ENCODE measurements around the gene NLGN1. TPM values are rescaled to one million over a fixed set of nuclear protein-coding genes. Genes with fewer than 3 reads are reported as not detected.

The NLGN1 gene
- total RNA-seq, 2 donors from 2014 or later, result 0.36 to 11.7 TPM

DNA sequence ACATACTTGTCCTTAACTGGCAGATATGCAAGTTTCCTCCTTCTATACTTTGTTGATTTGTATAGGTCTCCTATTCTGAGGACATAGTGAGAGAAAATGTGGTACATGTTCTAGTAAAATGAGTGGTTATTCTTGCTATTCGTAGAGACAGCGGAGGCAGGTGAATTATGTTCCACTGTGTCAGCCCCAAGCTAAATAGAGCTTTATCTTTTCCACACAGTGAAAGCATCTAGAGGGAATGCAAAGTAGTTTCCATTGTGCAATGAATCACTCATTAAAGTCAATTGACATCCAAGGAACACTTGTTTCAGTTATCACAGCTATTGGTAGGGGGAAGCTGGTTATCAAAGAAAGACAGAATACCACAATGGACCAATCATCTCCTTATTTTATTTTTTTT lies 262.4 kb downstream of the NLGN1 start:
- 57% methylated on average over 2 of the region's 2 CpGs for WGBS

DNA sequence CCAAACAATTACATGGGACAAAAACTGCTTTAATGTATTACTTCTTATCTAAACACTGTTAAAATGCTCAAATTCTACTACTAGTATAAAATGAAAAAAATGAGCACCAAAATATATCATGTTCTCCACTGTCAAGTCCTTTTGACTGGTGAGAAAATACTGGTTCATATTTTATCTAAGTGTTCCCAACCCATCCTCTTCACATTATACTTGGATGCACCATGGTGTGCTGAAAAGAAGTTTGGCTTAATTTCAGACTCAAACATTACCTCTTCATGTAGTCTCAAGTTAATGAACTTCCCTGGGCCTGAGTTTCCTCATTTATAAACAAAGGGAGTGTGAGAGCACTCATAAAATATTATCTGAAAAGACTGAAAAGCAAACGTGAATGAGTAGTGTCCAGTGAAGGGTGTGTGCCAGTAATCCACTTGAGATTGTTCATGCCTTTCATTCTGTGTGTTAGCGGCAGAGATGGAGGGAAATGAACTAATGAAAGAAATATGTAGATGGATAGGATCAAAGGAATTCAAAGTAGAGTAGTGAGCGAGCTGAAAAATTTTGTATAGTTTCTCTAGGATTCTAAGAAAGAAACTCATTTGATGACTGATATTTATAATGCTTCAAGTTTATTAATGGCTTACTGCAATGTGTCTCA lies 263.2 kb downstream of the NLGN1 start:
- Histone ChIP-seq H3K9me3 (no peaks in the 10 kb centered on the region), H3K36me3 (no peaks in the 10 kb centered on the region), H3K27me3 (replicated peaks; ENCODE audit: insufficient read depth) (no peaks in the 10 kb centered on the region), H3K27ac (no peak overlapping the region), H3K4me3 (no peak overlapping the region), H3K4me1 (replicated peaks) (no peaks in the 10 kb centered on the region)
- no peak for DNase-seq (ENCODE audit: low spot score)
- intact Hi-C loops (cut with DNase I), result no loop called here
- TF ChIP-seq, protein P1, sequence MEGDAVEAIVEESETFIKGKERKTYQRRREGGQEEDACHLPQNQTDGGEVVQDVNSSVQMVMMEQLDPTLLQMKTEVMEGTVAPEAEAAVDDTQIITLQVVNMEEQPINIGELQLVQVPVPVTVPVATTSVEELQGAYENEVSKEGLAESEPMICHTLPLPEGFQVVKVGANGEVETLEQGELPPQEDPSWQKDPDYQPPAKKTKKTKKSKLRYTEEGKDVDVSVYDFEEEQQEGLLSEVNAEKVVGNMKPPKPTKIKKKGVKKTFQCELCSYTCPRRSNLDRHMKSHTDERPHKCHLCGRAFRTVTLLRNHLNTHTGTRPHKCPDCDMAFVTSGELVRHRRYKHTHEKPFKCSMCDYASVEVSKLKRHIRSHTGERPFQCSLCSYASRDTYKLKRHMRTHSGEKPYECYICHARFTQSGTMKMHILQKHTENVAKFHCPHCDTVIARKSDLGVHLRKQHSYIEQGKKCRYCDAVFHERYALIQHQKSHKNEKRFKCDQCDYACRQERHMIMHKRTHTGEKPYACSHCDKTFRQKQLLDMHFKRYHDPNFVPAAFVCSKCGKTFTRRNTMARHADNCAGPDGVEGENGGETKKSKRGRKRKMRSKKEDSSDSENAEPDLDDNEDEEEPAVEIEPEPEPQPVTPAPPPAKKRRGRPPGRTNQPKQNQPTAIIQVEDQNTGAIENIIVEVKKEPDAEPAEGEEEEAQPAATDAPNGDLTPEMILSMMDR (IDR thresholded peaks at IDR 0.05), result no peak
- TF ChIP-seq POLR2A (IDR thresholded peaks at IDR 0.05) (no peak), POLR2AphosphoS5 (IDR thresholded peaks at IDR 0.05) (no peak)
- WGBS, result 55% methylated on average over 3 of the region's 3 CpGs

More for the DNA sequence above, 262.4 kb downstream of the NLGN1 start:
- Histone ChIP-seq H3K4me3 (no peak overlapping the region), H3K27me3 (replicated peaks; ENCODE audit: insufficient read depth) (no peaks in the 10 kb centered on the region), H3K9me3 (no peaks in the 10 kb centered on the region), H3K4me1 (replicated peaks) (no peaks in the 10 kb centered on the region), H3K27ac (no peak overlapping the region), H3K36me3 (no peaks in the 10 kb centered on the region)
- DNase-seq (ENCODE audit: low spot score), result no peak
- intact Hi-C loops (cut with DNase I), result no loop called here
- TF ChIP-seq POLR2AphosphoS5 (IDR thresholded peaks at IDR 0.05), result no peak
- no peak for TF ChIP-seq POLR2A (IDR thresholded peaks at IDR 0.05)
- TF ChIP-seq, protein P1 (IDR thresholded peaks at IDR 0.05), result no peak

DNA sequence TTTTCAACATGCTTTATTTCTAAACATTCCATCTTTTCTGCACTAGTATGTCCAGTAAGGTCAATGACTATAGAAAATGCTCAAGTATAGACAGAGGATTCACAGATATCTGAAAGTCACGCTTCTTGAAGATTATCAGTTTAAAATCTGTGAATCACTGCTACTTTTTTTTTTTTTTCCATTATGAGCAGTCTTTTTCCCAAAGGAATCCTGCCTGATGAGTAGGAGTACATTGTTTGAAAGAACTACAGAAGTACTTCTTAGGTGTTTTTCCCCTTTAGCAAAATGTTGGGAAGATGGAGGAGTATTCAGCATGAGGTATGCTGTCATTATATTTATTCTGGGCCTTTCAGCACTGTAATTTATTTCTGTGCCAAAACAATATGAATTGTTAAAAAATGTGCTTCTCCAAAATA lies 266.2 kb downstream of the NLGN1 start:
- H3K4me1 ChIP-seq (replicated peaks), result no peaks in the 10 kb centered on the region
- no peak overlapping the region for H3K27ac ChIP-seq
- no peaks in the 10 kb centered on the region for H3K27me3 ChIP-seq (replicated peaks; ENCODE audit: insufficient read depth)
- no peaks in the 10 kb centered on the region for H3K9me3 ChIP-seq
- no peak for DNase-seq (ENCODE audit: low spot score)
- no peaks in the 10 kb centered on the region for H3K36me3 ChIP-seq
- intact Hi-C loops (cut with DNase I), result no loop called here
- TF ChIP-seq, protein P1 (IDR thresholded peaks at IDR 0.05), result no peak
- TF ChIP-seq POLR2A (IDR thresholded peaks at IDR 0.05) (no peak), POLR2AphosphoS5 (IDR thresholded peaks at IDR 0.05) (no peak)
- no peak overlapping the region for H3K4me3 ChIP-seq
- WGBS, result 48% methylated on average over 1 of the region's 1 CpG

DNA sequence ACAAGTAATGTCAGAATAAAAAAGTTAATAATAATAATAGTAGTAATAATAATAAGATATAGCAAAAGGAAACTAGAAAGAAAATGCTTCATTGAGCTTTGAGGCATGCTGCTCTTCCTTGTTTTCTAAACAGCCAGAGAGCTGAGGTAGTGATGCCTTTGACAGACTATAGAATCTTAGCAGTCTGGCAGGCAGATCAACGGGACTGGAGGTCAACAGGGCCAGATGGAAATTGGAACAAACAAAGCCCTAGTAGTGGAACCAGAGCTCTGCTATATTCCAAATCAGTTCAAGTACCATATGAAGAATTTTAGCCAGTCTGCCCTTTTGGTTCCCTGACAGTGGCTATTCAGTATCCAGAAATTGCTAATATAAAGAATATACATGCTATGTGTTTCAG lies 278.6 kb downstream of the NLGN1 start:
- H3K4me3 ChIP-seq, result no peak overlapping the region
- H3K9me3 ChIP-seq, result no peaks in the 10 kb centered on the region
- TF ChIP-seq, protein P1 (IDR thresholded peaks at IDR 0.05), result no peak
- TF ChIP-seq POLR2AphosphoS5 (IDR thresholded peaks at IDR 0.05) (no peak), POLR2A (IDR thresholded peaks at IDR 0.05) (no peak)
- no peaks in the 10 kb centered on the region for H3K27me3 ChIP-seq (replicated peaks; ENCODE audit: insufficient read depth)
- intact Hi-C loops (cut with DNase I), result no loop called here
- 86% methylated on average over 1 of the region's 1 CpG for WGBS
- no peaks in the 10 kb centered on the region for H3K36me3 ChIP-seq
- no peak overlapping the region for H3K27ac ChIP-seq
- H3K4me1 ChIP-seq (replicated peaks), result no peaks in the 10 kb centered on the region
- DNase-seq (ENCODE audit: low spot score), result no peak

DNA sequence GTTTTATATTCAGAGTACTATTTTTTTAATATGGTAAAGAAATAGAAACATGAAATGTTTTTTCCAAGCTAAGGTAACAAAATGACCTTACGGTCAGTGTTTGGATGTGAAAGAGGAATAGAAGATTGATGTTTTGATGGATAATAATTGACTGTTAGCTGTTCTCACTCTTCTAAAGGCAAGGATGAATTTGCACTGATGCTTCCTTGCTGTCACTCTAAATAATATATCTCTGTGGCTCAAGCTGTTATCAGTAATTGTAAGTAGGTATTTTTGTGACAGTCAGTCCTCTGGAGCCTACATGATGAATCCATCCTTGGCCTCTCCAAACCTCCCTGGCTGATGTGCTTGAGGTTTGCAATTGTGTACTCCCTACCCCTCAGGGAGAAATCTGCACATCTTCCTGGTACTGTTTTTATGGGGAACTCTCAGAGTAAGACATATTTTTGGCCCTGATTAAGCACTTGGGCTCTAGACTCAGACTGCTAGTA lies 283.7 kb downstream of the NLGN1 start:
- intact Hi-C loops (cut with DNase I), result no loop called here
- 100% methylated on average over 1 of the region's 1 CpG for WGBS
- DNase-seq (ENCODE audit: low spot score), result no peak
- TF ChIP-seq POLR2A (IDR thresholded peaks at IDR 0.05) (no peak), POLR2AphosphoS5 (IDR thresholded peaks at IDR 0.05) (no peak)
- TF ChIP-seq, protein P1 (IDR thresholded peaks at IDR 0.05), result no peak
- no peaks in the 10 kb centered on the region for H3K36me3 ChIP-seq
- no peaks in the 10 kb centered on the region for H3K27me3 ChIP-seq (replicated peaks; ENCODE audit: insufficient read depth)
- no peak overlapping the region for H3K4me3 ChIP-seq
- no peaks in the 10 kb centered on the region for H3K4me1 ChIP-seq (replicated peaks)
- H3K27ac ChIP-seq, result no peak overlapping the region
- no peaks in the 10 kb centered on the region for H3K9me3 ChIP-seq
